ENCODE data around the gene CCDC68.
A peak's percentile ranks its signal among the peaks of the same experiment; 100 is the strongest.

CCDC68 gene

DNA sequence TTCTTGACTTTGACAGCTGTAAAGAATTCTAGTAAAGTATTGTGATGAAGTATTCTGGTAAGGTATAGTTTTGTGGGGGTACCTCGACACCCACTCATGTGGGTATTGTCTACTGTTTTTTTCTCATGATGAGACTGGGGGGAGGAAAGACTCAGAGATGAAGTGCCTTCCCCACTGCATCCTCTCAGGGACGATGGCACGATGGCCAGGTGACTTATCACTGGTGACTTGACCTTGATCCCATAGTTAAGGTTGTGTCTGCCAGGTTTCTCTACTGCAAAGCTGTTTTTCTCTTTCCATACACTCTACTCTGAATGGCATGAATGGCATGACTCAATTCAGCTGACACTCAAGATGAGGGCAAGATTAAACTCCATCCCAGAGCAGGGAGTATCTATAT, 936 bp upstream of the CCDC68 start:
- DNase-seq (ENCODE audit: low spot score), result no peak

DNA sequence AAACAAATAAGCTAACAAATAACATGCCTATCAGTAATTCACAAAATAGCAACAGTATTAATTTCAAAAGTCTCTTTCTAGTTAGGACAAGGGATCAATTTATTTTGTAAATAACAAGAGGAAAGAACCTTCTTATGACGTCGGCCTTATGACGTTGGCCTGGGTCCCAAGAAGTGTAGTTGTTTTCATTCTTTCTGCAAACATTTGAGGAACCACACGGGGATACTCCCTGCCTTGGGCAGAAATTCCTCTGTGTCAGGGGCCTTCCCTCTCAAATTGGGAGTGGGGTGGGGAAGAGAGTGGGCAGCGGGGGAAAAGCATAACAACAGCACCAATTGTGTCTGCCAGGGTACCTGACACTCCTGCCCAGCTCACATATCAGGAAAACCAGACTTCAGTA, 1.3 kb downstream of the CCDC68 start:
- no peak for DNase-seq (ENCODE audit: low spot score)

DNA sequence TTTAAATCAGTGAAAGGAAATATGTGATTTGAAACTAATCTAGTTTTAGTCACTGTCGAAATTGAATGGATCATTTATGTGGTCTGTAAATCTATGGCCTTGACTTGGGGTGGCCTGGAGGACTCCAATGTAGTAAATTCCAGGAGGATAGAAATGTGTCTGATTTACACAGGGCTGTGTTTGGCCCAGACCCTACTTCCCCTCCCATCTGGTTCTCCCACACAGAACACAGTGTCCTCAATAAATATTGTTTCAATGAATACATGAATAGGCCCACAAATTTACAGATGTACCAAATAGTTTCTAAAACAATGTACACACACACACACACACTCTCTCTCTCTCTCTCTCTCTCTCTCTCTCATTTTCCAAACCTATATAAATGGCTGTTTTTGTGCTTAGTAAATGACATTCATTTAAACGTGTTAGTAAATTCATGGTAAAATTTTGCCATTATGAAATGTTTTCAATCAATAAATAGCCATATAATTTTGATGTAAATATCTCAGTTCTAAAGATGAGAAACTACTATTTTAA, 1.9 kb downstream of the CCDC68 start:
- no peak for DNase-seq (ENCODE audit: low spot score)

DNA sequence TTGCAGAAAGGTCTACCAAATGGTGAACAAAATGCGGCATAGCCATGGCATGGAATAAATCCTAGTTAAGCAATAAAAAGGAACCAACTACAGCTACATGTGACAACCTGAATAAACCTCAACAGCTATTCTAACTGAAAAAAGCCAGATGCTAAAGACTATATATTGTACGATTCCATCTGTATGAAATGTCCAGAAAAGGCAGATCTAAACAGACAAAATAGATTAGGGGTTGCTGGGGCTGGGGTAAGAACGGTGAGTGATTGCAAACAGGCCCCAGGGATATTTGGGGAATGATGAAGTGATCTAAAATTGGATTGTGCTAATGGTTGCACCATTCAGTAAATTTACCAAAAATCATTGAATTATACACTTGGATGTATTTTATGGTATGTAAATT, 2.8 kb downstream of the CCDC68 start:
- no peak for DNase-seq (ENCODE audit: low spot score)

DNA sequence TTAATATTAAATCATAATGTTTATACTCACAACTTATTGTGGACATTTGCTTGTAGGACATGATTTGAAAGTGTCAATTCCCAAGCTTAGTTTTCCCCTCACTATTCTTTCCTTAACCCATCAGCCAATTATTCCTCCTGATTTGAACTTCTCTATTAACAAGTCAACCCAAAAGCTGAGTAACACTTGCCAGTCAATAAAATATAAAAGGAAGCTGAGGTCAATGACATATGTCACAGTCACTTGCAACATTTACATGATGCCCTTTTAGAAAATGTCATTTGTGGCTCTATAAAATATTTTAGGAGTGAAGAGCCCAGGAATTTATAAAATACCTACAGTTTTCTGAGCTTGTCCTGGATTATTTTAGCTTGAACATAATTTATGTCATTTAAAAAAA, 7.2 kb downstream of the CCDC68 start:
- no peak for DNase-seq (ENCODE audit: low spot score)

DNA sequence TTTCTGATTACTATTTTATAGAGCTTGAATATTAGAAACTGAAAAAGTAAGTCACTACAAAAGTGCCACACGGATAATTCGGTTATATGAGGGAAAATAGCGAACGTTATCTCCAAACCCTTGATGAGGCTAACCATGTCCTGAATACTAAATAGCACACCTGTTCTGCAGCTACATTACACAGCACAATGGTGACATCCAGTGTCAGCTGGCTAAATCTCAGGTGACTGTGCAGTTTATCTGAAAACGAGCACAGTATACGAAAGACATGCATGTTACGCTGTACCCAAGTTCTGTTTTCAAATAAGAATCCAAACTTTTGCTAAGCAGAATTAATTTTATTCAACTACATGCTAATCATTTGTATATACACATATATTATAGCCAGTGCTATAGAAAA, 9.0 kb downstream of the CCDC68 start:
- DNase-seq (ENCODE audit: low spot score), result peak; percentile 37

DNA sequence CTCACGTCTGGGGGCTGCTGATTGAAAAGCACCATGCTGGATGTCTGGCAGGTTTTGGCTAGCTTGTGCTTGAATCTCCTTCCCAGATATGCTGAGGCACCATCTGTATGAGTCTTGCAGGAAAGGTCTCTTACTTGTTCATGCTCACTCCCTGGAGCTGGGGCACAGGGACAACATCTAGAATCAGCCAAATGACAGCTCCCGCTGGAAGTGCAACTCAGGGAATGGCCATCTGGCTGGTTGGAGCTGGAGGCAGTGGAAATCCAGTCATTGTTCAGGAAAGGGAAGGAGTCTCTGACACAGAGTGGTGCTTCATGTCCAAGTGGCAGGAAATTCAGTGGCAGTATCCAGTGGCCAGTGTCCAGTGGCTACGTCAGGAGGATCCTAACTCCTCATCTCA, 9.7 kb downstream of the CCDC68 start:
- DNase-seq (ENCODE audit: low spot score), result peak; percentile 48

DNA sequence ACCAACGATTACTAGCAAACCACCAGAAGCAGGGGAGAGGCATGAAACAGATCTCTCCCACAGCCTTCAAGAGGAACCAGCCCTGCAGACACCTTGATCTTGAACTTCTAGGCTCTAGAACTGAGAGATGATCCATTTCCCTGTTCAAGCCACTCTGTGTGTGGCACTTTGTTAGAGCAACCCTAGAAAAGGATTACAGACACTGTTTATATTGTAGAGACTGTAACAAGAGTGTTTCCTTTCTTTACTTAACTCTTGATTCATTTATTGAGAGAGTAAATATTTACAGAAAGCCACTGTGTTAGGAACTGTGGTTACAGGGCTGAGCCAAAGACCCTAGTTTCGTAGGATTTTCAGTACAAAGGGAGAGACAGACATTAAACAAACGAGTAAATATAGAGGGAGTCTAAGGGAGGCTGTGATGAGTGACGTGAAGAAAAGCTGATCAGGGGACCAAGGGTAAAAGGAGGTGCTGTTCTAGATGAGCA, 10.9 kb downstream of the CCDC68 start:
- no peak for DNase-seq (ENCODE audit: low spot score)

DNA sequence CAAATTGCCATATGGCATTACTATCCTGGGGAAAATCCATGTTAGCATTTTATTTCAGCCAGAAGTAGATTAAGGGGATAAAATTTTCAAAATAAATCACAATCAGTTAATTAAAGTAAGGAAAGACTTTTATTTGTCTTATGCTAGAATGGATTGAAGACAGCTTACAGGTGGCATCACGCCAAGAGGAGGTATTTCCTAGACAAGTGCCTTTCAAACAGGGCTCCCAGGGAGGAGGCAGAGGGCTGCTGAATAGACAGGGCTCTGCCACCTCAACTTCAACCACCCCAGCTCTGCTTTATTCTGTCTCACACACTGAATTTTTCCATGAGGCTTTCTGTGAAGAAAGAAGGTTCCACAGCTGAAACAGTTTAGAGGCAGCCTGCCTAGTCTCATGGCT, 12.2 kb downstream of the CCDC68 start:
- DNase-seq (ENCODE audit: low spot score), result no peak

DNA sequence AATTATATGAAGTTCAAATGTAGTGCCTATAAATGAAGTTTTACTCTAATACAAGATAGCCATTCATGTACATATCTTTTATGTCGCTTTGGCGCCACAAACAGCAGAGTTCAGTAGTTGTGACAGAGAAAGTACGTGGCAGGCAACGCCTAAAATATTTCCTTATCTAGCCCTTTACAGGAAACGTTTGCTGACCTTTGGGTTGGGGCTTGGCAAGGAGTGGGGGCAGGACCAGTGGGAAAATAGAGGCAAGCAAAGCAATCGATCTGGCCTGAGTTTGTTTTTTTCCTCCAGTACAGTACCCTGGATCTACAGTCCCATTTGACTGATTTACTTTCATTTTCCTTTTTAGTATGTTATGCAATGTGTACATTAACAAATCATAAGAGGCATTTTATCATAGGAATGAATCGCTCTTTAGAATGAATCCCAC, 13.1 kb downstream of the CCDC68 start:
- DNase-seq (ENCODE audit: low spot score), result no peak

DNA sequence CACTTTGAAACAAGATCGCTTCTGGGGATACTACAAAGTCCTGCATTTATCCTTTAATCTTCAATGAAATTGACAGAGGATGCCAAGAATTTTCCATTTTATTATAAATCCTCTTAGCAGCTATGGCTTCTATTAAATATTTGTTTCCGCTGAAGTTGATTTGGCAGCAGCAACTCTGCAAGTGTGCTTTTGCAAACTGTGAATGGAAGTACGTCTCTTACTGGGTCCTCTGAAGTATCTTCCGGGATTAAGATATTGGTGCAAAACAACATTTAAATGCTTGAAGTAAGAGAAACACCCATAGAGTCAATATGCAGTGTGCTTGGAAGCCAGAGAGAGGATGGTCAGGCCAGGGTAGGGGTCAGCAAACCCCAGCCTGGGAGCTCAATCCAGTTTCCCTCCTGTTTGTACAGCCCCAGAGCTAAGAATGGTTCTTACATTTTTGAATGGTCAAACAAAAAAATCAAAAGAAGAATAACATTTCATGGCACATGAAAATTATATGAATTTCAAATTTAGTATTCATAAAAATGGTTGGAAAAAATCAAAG, 13.6 kb downstream of the CCDC68 start:
- no peak for DNase-seq (ENCODE audit: low spot score)

DNA sequence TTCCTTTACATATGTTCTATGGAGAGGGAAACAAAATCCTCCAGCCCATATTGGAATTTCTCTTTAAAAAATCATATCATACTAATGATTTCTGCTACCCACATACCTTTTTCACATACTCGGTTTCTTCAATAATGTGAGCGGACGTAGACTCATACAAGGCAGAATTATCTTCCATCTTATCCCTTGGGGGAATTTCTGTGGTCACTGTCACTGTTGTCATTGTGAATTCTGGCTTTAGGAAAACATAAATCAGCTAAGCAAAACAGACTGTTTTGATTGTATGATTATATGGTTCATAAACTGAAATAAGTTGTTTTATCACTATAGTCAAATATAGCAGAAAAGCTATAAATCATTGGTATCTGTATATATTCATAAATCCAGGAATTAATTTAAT, 16.7 kb downstream of the CCDC68 start:
- DNase-seq (ENCODE audit: low spot score), result no peak

DNA sequence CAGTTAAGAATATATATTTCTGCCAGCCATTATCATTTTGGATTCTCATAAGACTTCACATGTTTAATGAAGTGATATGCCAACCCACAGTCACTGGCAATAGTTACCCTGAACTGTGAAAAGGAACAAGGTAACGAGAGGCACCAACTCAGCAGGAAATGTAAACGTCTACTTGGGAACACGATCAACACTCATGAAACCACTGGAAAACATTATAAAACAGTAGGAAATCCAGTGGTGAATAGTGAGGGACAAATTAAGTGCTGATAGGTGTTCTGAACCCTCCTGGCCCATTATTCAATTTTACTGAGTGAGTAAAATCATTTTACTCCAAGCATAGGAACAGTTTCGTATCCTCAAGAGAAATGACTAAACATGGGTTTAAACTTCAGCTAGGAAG, 17.1 kb downstream of the CCDC68 start:
- no peak for DNase-seq (ENCODE audit: low spot score)

DNA sequence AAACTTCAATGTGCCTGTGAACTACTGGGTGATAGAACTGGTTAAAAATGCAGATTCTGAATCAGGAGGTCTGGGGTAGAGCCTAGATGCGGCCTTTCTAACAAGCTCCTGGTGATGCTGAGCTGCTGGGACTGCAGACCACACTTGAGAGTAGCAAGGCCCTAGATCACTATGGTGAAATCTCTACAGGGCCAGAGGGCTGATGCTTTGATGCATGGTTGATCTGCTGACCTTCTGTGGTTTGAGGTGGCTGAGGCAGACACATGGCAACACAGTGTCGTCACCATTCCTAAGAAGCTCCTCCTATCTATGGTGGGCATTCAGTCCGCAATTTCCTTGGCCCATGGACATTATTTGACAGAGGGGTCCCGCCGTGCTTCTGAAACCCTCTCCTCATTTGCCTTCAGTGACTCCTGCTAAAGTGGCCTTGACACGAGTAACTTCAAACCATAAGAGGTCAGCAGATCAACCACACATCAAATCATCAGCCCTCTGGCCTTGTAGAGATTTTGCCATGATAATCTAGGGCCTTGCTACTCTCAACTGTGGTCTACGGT, 19.8 kb downstream of the CCDC68 start:
- DNase-seq (ENCODE audit: low spot score), result no peak

DNA sequence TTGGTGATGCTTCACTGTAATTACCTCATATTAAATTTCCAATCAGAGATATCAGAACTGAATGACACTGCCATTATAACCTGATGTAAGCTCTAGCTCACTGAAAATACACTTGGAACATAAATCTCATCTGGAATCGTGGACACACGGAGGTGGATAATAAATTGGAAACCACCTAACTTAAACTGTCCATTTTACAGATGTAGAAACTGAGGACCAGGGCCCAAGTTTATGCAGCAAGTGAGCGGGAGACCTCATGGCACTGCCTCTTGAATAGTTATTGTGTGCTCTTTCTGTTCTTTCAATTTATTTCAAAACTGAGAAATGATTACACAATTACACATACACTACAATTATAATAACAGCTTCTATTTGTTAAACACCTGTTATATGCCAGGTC, 20.8 kb downstream of the CCDC68 start:
- DNase-seq (ENCODE audit: low spot score), result no peak

DNA sequence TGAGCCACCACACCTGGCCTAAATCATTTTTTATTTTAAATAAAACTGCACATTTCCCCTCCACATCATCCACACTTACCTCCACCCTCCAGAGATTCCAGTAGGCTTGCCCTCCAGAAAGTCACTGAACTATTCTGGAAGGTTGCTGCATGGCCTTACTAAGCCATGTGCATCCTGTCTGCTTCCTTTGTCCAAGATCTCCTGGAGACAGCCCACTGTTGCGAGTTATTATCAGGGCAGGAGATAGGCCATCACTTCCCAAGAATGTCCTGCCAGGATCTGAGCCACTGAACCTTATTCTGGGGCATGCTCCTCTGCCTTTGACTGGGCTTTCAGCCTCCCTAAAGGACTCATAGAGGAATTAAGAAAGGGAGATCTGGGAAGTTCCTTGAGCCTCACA, 26.8 kb downstream of the CCDC68 start:
- no peak for DNase-seq (ENCODE audit: low spot score)

DNA sequence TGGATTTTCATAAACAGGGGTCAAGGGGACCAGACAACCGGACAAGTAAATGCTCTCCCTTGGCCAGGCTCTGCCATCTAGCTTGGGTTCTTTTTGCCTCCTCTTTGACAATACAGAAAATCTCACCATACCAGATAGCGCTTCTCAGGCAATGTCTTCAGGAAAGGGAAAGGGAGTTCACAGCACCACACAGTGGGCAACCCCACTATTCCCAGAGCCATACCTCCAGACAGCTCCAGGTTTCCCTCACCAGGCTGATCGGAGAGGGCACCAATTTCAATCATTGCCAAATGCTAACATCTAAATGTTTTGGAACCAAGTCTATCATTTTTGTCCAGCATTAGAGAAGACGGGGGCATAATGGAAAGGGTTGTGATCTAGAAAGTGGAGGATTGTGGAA, 28.1 kb downstream of the CCDC68 start:
- no peak for DNase-seq (ENCODE audit: low spot score)

DNA sequence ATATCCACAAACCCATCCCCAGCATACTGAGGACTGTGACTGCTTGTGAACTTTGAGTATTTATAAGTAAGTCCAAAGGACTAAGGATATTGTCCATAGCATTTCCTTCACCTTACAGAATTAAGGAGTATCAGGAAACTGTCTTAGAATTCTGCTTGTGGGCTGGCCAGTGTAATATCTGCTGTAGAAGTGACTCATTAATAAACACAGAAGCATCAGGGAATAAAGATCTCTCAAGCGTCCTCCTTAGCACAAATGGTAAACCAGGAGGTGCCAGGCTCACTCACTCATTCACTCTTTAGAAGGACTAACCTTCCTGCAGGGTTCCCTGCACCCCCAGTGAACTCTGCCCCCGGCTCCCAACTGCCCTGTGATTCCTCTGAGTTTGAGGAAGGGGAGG, 31.0 kb downstream of the CCDC68 start:
- DNase-seq (ENCODE audit: low spot score), result no peak

DNA sequence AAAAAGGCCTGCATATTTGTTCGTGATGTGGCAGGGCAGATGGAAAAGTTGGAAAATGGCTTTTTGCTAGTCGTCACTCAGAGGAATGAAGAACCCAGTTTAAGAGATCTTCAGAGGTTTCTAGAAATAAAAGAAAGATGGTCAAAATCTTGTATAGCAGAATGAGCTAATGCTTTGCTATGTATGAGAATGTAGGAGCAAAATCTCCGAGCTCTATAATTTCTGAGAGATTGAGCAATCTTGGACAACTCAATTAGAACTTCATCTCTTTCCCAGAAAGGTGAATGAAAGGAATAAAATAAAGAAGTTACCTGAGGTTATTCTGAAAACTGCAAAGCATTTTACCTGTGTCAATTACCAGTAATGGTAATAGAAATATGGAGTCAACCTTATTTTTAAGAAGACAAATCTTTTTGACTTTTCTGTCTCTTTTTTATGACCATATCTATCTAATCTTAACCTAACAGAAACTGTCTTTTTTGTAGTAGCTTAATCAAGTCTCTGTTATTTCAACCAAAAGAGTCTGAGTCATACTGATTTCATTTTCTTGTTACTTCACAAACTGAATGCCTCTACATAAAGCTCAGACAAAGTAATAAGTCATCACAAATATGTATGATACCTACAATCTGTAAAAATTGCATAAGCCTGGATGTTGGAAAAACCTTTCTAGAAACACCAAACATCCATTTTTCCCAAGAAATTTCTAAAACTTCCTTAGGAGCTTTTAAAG, 32.5 kb downstream of the CCDC68 start:
- no peak for DNase-seq (ENCODE audit: low spot score)

DNA sequence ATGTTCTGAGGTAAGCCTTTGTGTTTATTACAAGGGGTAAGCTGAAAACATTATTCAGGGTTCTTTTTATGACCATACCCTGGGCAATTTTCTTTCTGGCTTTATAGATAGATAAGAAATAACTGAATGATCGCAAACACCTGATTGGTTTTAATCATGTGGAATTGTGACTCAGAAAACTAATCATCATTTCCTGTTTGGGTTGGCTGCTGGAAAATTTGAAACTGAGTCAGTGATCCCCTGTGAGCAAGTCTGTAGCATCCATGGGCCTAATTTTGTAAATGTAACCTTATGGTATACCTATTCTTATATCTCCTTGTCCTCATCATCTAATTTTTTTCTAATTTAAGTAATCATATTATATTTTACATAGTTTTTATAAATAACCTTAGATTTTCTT, 34.3 kb downstream of the CCDC68 start:
- DNase-seq (ENCODE audit: low spot score), result no peak

DNA sequence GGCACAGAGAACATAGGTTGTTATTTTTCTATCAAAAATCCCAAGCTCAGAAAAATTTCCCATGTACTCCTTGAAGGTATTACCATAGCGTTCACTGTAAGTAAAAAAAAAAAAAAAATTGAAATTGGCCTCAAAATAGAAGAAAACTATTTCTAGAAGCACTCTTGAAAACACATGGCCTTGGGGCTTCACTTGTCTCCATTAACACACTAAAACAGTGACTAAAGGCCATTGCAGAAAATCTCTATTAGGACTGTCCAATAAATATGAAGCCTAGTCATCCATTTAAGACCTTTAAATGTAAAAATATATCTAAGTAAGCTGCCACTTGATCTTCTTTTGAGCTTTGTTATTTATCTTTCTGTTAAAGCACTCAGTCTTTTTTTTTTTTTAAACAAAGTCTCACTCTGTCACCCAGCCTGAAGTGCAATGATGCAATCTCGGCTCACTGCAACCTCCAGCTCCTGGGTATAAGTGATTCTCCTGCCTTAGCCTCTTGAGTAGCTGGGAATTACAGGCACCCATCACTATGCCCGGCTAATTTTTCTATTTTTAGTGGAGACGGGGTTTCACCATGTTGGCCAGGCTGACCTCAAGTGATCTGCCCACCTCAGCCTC, 35.8 kb downstream of the CCDC68 start:
- DNase-seq (ENCODE audit: low spot score), result no peak

DNA sequence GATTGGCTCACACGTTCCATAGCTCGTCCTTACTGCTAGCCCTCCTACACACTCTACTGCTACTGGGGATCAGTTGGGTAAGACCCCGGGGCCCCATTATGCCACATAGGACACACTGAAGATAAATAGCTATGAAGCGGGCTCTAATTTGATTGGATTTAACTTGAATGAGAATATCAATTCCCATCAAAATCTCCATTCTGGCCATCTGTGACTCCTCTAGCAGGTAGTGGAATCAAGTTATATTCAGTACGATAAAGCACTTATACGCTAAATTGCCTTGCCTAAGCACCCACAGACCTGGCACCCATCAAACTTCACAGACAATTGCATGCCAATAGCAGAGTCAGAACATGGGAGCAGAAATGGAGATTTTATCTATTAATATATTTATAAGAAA, 39.8 kb downstream of the CCDC68 start:
- DNase-seq (ENCODE audit: low spot score), result no peak

DNA sequence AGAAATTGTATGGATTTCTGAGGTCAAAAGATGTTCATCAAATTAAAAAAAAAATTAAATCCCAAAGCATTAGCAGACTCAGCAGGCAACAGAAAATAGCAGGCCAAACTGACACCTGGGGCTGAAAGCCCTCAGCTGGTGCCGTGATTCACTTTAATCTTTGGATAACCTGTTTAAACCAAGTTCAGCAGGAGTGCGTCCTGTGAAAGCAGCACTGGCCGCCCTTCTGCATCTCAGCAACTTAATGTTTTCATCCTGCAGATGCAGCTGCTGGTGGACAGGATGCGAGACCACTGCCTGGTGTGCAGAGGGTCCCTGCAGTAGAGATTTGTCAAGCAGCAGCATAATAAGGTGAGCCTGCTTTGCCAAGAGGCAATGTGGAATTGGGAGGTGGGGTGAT, 41.2 kb downstream of the CCDC68 start:
- no peak for DNase-seq (ENCODE audit: low spot score)

Measured in cerebellar cortex (tissue), 1 donor.